ENCODE measurements around the gene CHN1. TPM values are rescaled to one million over a fixed set of nuclear protein-coding genes. Genes with fewer than 3 reads are reported as not detected.

The CHN1 gene, protein sequence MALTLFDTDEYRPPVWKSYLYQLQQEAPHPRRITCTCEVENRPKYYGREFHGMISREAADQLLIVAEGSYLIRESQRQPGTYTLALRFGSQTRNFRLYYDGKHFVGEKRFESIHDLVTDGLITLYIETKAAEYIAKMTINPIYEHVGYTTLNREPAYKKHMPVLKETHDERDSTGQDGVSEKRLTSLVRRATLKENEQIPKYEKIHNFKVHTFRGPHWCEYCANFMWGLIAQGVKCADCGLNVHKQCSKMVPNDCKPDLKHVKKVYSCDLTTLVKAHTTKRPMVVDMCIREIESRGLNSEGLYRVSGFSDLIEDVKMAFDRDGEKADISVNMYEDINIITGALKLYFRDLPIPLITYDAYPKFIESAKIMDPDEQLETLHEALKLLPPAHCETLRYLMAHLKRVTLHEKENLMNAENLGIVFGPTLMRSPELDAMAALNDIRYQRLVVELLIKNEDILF
- polyA plus RNA-seq (ENCODE audit: insufficient read length in 4 of 4), result 10 to 100 TPM; 24.7 to 28.8 (median 25.3) TPM

DNA sequence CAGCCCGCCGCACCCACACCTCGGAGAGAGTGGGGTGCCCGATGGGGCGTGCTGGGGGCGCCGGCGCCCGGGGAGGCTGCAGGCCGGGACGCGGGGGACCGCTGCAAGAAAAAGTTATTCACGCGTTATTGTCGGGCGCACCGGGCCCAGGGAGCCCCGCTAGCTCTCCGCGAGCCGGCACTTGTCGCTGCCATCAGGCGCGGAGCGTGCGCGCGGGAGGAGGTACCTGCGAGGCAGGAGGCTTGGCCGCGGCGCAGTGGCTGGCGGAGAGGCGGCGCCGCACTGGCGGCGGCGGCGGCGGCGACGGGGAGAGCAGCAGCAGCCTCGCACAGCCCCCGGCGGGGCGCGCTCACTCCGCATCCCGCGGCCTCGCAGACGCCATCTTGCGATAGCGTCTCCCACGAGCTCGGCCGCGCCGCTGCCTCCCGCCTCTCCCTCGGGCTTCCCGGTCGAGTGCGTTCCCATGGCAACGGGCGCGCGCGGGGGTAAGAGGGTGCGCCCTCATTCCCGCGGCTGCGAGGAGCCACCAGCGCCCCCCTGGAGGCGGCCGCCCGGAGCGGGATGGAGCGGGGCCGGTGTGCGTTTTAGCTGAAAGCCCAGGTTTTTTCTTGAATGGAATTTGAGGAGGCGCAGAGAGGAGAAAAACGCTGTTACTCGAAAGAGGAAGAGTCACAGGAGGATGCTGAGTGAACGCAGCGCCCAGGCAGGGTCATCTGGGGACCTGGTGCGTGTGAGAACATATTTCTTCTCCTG lies at the start of gene CHN1:
Gene CHN1, minus strand, starts transcription at position 402 of the 753 bp plus-strand sequence. CDS start 469 bp downstream, outside the sequence.
- DNase-seq (ENCODE audit: low read depth in 4 of 4, low spot score in 3 of 4), result peak in 3 of 4 donors; percentile 57 to 72 (median 71)

GRCh38 chr2:175054340-175054739 lies 49.2 kb upstream of the CHN1 start:
- DNase-seq (ENCODE audit: low read depth in 4 of 4, low spot score in 3 of 4), result no peak

GRCh38 chr2:175049661-175050060 lies 44.5 kb upstream of the CHN1 start:
- DNase-seq (ENCODE audit: low read depth in 4 of 4, low spot score in 3 of 4), result no peak

GRCh38 chr2:175048275-175048674 lies 43.1 kb upstream of the CHN1 start:
- no peak for DNase-seq (ENCODE audit: low read depth in 4 of 4, low spot score in 3 of 4)

- no peak for DNase-seq (ENCODE audit: low read depth in 4 of 4, low spot score in 3 of 4)
Measured at GRCh38 chr2:175039490-175039889, 34.3 kb upstream of the CHN1 start.

GRCh38 chr2:175039031-175039430 lies 33.9 kb upstream of the CHN1 start:
- no peak for DNase-seq (ENCODE audit: low read depth in 4 of 4, low spot score in 3 of 4)

DNA sequence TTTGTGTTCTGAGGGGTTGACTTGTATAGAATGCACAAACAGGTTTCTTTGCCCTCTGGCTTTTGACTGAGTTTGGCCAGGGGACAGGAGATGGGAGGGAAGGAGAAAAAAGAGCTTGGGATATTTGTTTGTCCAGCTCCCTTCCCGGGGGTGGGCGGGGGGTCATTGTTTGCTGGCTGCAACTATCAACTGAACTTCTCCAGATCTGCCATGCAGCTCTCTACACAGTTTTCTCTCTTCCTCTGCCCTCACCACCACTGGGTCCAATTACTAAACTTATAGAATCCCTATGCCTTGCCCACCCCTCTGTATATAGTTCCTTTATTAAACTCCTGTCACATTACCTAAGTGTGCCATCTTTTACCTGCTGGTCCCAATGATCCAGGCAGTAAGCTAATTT lies 32.8 kb upstream of the CHN1 start:
- no peak for DNase-seq (ENCODE audit: low read depth in 4 of 4, low spot score in 3 of 4)

- DNase-seq (ENCODE audit: low read depth in 4 of 4, low spot score in 3 of 4), result no peak
Measured at GRCh38 chr2:175036582-175037018, 31.4 kb upstream of the CHN1 start.

GRCh38 chr2:175035806-175036205 lies 30.6 kb upstream of the CHN1 start:
- no peak for DNase-seq (ENCODE audit: low read depth in 4 of 4, low spot score in 3 of 4)

- no peak for DNase-seq (ENCODE audit: low read depth in 4 of 4, low spot score in 3 of 4)
Measured at GRCh38 chr2:175034716-175035115, 29.5 kb upstream of the CHN1 start.

DNA sequence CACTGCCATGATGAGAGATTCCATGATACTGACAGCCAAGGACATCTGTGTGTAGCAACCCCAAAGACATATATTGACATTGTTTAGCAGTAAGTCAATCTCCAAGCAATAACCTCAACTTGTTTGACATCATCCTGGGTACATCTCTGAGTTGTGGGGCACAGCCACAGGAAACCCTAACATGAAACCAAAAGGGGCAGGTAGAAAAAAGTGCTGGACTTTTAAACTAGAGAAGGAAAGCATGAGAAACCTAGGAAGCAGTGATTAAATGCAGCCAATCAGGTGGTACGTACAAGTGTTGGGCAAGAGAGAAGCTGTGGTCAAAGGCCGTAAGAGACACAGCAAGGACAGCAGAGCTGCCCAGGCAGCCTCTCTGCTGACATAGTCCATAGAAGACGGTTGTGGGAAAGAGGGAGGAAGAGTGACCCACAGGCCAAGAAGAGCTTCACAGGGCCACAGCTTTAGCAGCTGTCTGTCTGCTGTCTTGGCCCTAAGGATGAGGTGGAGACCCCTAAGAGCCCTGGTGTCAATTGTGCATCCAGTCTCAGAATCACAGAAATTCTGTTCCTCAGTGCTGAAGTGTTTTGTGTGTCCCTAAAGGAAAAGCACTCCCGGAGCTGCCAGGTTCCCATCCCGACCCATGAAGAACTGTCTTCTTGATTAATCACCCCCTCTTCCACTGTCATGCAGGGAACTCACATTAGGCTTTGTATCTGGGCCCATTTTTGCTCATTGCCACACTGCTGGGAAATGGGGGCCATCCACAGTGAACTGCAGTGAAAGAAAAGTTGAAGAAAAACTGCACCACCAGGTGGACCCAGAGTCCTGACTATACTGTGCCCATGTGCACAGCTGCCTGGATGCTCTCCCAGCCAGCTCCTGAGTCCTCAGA lies 25.4 kb upstream of the CHN1 start:
- peak in 1 of 4 donors; percentile 28 for DNase-seq (ENCODE audit: low read depth in 4 of 4, low spot score in 3 of 4)

- no peak for DNase-seq (ENCODE audit: low read depth in 4 of 4, low spot score in 3 of 4)
Measured at GRCh38 chr2:175027755-175028154, 22.6 kb upstream of the CHN1 start.

DNA sequence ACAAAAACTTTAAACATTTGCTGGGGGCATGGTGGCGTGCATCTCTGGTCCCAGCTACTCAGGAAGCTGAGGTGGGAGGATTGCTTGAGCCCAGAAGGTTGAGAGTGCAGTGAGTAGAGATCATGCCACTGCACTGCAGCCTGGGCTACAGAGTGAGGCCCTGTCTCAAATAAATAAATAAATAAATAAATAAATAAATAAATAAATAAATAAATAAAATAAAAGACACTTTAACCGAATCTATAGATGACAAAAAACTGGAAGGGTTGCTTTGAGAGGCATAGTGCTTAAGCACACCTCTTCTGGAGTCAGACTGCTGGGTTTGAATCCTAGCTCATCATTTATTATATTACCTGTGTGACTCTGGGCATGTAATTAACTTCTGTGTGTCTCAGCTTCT lies 21.2 kb upstream of the CHN1 start:
- DNase-seq (ENCODE audit: low read depth in 4 of 4, low spot score in 3 of 4), result no peak

- DNase-seq (ENCODE audit: low read depth in 4 of 4, low spot score in 3 of 4), result no peak
Measured at GRCh38 chr2:175025946-175026345, 20.8 kb upstream of the CHN1 start.

- DNase-seq (ENCODE audit: low read depth in 4 of 4, low spot score in 3 of 4), result no peak
Measured at GRCh38 chr2:175025233-175025632, 20.1 kb upstream of the CHN1 start.

- DNase-seq (ENCODE audit: low read depth in 4 of 4, low spot score in 3 of 4), result no peak
Measured at GRCh38 chr2:175022923-175023322, 17.7 kb upstream of the CHN1 start.

- DNase-seq (ENCODE audit: low read depth in 4 of 4, low spot score in 3 of 4), result no peak
Measured at GRCh38 chr2:175019566-175020327, 14.6 kb upstream of the CHN1 start.

- no peak for DNase-seq (ENCODE audit: low read depth in 4 of 4, low spot score in 3 of 4)
Measured at GRCh38 chr2:175017618-175018414, 12.6 kb upstream of the CHN1 start.

DNA sequence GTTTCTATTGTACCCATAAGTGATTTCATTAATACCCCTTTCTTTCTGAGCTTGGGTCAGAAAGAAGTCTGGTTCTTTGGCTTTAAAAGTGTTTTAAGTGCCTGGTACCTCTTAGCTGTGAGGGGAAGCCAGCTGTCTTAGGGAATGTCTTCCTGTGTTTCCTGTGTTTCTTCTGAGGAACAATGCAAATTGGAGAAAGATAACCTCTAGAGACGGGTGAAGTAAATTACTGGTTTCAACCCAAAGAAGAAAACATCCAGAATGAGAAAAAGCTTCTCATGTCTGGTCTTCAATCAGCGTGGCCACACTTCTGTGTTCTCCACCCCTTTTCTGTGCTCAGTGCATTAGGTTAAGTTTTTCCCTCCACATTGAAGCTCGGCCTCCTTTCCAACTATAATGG lies 10.2 kb upstream of the CHN1 start:
- no peak for DNase-seq (ENCODE audit: low read depth in 4 of 4, low spot score in 3 of 4)
